Esophagus squamous epithelium (tissue), 4 donors: ENCODE results near the gene NBL1.

Source experiments
- CTCF ChIP-seq, 6 experiments: fragments of 450-650 bp in 4 of 6; fragments of 200-600 bp in 2 of 6; sonication (generic) in 2 of 6; IDR thresholded peaks; one replicate each; pipeline ENCODE4 v1.5.1; 2016 to 2019; ENCODE audit warnings: antibody characterized with exemption in 6 of 6, mild to moderate bottlenecking in 4 of 6, moderate library complexity in 4 of 6
- POLR2A ChIP-seq, 4 donors: fragments of 450-650 bp; IDR thresholded peaks; one replicate each; pipeline ENCODE4 v1.6.1; 2017; ENCODE audit warnings: antibody characterized with exemption in 4 of 4, mild to moderate bottlenecking in 4 of 4, moderate library complexity in 3 of 4

- TF ChIP-seq POLR2A (IDR thresholded peaks at IDR 0.05) (no peak), CTCF (IDR thresholded peaks at IDR 0.05) (no peak)
Measured at GRCh38 chr1:19682257-19682656, 38.1 kb downstream of the NBL1 start.
